Endothelial cell (in vitro differentiated cells): ENCODE results near the gene AGBL3. TPM values are rescaled to one million over a fixed set of nuclear protein-coding genes. Genes with fewer than 3 reads are reported as not detected.
A peak's percentile ranks its signal among the peaks of the same experiment; 100 is the strongest.

Experiments used
- DNase-seq: peaks from one replicate; pipeline ENCODE4 v3.0.0; 2021; ENCODE audit warnings: low spot score
- H3K27ac Mint-ChIP-seq: one replicate; pipeline ENCODE4 v1.8.0; 2021; ENCODE audit warnings: mixed read lengths, inconsistent platforms; ENCODE audit not compliant: unreplicated experiment
- H3K27me3 Mint-ChIP-seq: one replicate; pipeline ENCODE4 v1.8.0; 2021; ENCODE audit warnings: mild to moderate bottlenecking, moderate library complexity, mixed read lengths, inconsistent platforms; ENCODE audit not compliant: unreplicated experiment
- H3K36me3 Mint-ChIP-seq: one replicate; pipeline ENCODE4 v1.8.0; 2021; ENCODE audit warnings: mild to moderate bottlenecking, low read depth, mixed read lengths, inconsistent platforms; ENCODE audit not compliant: unreplicated experiment
- H3K4me1 Mint-ChIP-seq: one replicate; pipeline ENCODE4 v1.8.0; 2021; ENCODE audit warnings: mild to moderate bottlenecking, mixed read lengths, inconsistent platforms; ENCODE audit not compliant: unreplicated experiment
- H3K4me3 Mint-ChIP-seq: one replicate; pipeline ENCODE4 v1.8.0; 2021; ENCODE audit warnings: mild to moderate bottlenecking, mixed read lengths, inconsistent platforms; ENCODE audit not compliant: unreplicated experiment
- H3K9me3 Mint-ChIP-seq: one replicate; pipeline ENCODE4 v1.8.0; 2021; ENCODE audit warnings: mixed read lengths, inconsistent platforms; ENCODE audit not compliant: unreplicated experiment
- total RNA-seq: library from RNA; stranded (reverse); fragmentation: NEBNext Ultra II Directional; extraction: Animal tissue kit (Norgen Biotek cat#: 25700); gene quantifications from one replicate; pipeline ENCODE4 v1.2.1, GENCODE V29; 2021; ENCODE audit not compliant: unreplicated experiment
- TF ChIP-seq, protein P1 (sequence below): fragments of 200-600 bp; sonication (generic); IDR thresholded peaks from one replicate; pipeline ENCODE4 v1.5.0; 2021; ENCODE audit warnings: antibody characterized with exemption; ENCODE audit not compliant: unreplicated experiment

Gene AGBL3
- total RNA-seq, 1 donor from 2014 or later, result 3.0 TPM

DNA sequence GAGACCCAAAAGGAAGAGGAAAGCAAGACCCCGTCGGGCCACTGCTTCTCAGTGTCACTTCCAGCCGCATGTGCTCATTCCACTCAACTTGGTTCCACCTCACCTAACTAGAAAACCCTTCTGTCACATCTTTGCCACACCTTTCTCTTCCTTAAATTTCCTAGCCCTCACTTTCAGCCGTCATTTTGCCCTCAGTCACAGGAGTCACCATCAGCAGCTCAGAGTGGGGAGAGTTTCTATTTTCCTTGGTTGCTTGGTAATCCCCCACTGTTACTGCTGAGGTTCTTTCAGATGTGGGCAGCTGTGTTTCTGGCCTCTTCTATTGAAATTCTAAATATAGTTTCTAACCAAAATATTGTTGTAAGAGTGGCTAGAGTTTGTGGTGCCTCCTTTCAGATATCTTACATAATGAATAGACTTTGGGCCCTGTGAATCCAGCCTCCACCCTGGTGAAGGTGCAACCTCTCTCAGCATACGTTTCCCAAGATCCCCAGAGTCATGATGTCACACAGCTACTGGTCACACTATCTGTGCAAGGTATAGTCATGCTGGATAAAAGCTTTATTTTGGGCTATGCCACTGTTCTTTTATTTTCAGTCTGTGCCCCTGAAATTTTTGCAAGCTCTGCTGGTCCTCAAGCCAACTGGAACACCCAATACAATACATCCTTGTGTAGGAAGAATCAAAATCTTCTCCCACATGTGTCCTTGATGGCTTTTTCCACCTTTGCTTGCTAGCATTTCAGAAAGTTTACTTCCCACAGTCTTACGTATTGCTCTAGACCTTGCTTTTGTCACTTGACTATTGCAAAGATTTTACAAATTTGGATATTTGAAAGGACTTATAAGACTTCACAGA lies 9.2 kb downstream of the AGBL3 start:
- no peak for DNase-seq
- Mint-ChIP-seq H3K4me3 (no peak overlapping the region), H3K9me3 (no peaks in the 10 kb centered on the region), H3K27me3 (peaks cover 1% of the 10 kb centered on the region), H3K27ac (peak overlapping the region; percentile 24), H3K4me1 (no peaks in the 10 kb centered on the region), H3K36me3 (peaks cover 7% of the 10 kb centered on the region)
- TF ChIP-seq, protein P1, sequence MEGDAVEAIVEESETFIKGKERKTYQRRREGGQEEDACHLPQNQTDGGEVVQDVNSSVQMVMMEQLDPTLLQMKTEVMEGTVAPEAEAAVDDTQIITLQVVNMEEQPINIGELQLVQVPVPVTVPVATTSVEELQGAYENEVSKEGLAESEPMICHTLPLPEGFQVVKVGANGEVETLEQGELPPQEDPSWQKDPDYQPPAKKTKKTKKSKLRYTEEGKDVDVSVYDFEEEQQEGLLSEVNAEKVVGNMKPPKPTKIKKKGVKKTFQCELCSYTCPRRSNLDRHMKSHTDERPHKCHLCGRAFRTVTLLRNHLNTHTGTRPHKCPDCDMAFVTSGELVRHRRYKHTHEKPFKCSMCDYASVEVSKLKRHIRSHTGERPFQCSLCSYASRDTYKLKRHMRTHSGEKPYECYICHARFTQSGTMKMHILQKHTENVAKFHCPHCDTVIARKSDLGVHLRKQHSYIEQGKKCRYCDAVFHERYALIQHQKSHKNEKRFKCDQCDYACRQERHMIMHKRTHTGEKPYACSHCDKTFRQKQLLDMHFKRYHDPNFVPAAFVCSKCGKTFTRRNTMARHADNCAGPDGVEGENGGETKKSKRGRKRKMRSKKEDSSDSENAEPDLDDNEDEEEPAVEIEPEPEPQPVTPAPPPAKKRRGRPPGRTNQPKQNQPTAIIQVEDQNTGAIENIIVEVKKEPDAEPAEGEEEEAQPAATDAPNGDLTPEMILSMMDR, result no peak

DNA sequence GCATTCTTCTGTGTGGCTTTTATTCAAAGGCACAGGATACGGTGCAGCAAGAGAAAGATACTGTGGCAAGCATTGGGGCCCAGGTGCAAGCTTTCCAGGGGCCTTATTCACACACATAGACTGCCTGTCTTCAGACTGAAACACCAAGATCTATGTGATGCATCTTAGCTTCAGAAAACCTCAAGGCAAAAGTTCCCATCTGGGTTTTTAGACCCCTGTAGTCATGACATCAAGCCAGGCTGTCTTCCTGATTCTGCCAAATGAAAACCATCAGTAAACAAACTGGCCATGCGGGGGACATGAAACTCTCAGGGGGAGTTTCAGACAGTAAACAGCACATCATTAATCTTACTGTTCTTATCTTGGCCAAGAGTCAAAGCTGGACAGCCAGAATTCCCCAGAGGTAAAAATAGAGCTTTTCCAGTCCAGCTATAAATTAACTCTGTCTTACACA lies 9.8 kb downstream of the AGBL3 start:
- H3K27ac Mint-ChIP-seq, result no peak overlapping the region
- no peaks in the 10 kb centered on the region for H3K4me1 Mint-ChIP-seq
- no peaks in the 10 kb centered on the region for H3K9me3 Mint-ChIP-seq
- no peak overlapping the region for H3K4me3 Mint-ChIP-seq
- peaks cover 7% of the 10 kb centered on the region for H3K36me3 Mint-ChIP-seq
- no peak for DNase-seq
- no peaks in the 10 kb centered on the region for H3K27me3 Mint-ChIP-seq
- TF ChIP-seq, protein P1, result no peak

DNA sequence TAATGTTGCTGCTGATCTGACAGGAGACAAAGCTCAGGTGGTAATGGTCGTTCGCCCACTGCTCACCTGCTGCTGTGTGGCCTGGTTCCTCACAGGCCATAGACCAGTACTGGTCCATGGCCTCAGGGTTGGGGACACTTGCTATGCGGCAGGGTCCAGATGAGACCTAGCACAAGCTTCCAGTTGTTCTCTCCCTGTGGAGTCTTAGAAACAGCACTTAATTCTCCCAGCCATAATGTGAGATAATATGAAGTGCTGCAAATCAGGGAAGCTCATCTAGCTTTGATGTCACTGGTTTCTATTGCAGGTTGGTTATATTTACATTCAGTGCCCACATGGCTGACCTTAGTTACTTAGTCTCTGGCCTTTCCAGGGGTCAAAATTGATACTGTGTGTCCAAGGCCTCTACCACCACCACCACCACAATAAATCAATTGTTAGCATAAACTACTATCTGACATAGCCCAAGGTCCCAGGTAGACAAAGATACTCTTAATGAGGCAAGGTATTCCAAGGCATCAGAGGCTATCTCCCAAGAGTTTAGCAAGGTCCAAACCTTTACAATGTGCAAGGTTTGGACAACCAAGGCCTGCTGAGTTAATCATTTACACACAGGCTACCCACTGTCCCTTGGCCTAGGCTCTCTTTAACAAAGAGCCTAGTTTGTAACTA lies 11.0 kb downstream of the AGBL3 start:
- TF ChIP-seq, protein P1, result no peak
- Mint-ChIP-seq H3K4me1 (no peaks in the 10 kb centered on the region), H3K4me3 (no peak overlapping the region), H3K27me3 (no peaks in the 10 kb centered on the region), H3K9me3 (no peaks in the 10 kb centered on the region), H3K27ac (no peak overlapping the region), H3K36me3 (peaks cover 7% of the 10 kb centered on the region)
- no peak for DNase-seq

DNA sequence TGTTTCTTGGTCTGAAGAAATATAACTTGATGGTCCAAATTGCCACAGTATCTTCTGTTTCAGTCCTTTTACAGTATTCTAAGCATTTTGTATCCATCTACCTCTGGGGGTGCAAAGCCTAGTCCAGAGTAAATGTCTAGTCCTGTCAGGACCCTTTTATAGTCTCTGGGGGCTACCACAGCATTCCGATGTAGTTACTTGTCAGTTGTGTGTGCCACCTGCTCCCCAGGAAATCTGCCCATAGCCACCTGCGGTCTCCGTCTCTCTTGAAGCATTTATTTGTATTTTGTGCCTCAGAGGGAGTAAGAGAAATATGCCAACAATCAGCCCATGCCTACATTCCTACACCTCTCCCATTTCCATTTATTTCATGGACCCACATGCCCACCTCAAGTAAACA lies 12.8 kb downstream of the AGBL3 start:
- Mint-ChIP-seq H3K9me3 (no peaks in the 10 kb centered on the region), H3K4me1 (no peaks in the 10 kb centered on the region), H3K27ac (no peak overlapping the region), H3K36me3 (peaks cover 7% of the 10 kb centered on the region), H3K27me3 (no peaks in the 10 kb centered on the region), H3K4me3 (peak overlapping the region; percentile 54)
- no peak for DNase-seq
- TF ChIP-seq, protein P1, result no peak
